Ectodermal cell (in vitro differentiated cells): ENCODE data around the gene MTAP.

Source experiments
- H3K27ac ChIP-seq: 2 replicates; pipeline ENCODE4 v1.7.0; 2013; ENCODE audit warnings: mild to moderate bottlenecking, low read depth, low read length; ENCODE audit not compliant: insufficient read depth, poor library complexity, severe bottlenecking
- H3K27me3 ChIP-seq: 2 replicates; pipeline ENCODE4 v1.7.0; 2013; ENCODE audit warnings: mild to moderate bottlenecking, low read length; ENCODE audit not compliant: insufficient read depth, control insufficient read depth, poor library complexity, severe bottlenecking
- H3K36me3 ChIP-seq: one replicate; pipeline ENCODE4 v1.7.0; 2013; ENCODE audit warnings: low read length; ENCODE audit not compliant: control insufficient read depth, insufficient read depth
- H3K4me1 ChIP-seq: one replicate; pipeline ENCODE4 v1.7.0; 2013; ENCODE audit warnings: low read length; ENCODE audit not compliant: control insufficient read depth, insufficient read depth
- H3K4me3 ChIP-seq: 2 replicates; pipeline ENCODE4 v1.7.0; 2013; ENCODE audit warnings: low read depth, low read length, control low read depth; ENCODE audit not compliant: insufficient read depth
- H3K9me3 ChIP-seq: 2 replicates; pipeline ENCODE4 v1.7.0; 2013; ENCODE audit warnings: mild to moderate bottlenecking, low read length, moderate library complexity; ENCODE audit not compliant: control insufficient read depth
- WGBS, 2 experiments: methylation state at CpG; one replicate each; pipeline ENCODE4 v1.1.7; 2013; ENCODE audit warnings: missing lambda C conversion rate in 2 of 2; 5-methylcytosine and 5-hydroxymethylcytosine counted together

MTAP gene

DNA sequence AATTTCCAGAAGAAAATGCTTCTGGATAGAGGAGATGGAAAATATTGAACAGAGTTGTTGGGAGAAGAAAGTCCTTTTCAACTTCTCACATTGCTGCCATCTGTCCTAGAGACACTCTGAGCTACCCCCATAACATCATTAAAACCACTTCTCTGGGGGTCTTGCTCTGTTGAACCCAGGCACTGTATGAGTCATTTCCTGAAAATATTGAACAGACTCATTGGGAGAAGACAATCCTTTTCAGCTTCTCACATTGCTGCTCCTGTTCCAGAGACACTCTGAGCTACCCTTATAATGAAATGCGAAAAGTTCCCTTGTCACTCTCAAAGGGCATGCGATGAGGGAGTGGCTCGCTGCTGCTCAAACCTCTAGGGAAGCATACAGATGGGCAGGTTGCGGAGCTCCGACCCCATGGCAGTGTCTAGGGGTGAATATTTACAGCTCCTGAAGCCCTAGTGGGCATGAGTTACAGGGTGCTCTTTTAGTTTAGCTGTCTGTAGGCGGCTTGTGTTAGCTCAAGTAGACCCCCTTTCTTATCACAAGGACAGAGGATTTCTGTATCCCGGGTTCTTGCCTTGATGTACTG is 101.0 kb downstream of the MTAP start:
- Histone ChIP-seq H3K4me1 (no peaks in the 10 kb centered on the region), H3K9me3 (no peaks in the 10 kb centered on the region), H3K27ac (no peak overlapping the region), H3K27me3 (no peaks in the 10 kb centered on the region), H3K4me3 (no peak overlapping the region), H3K36me3 (no peaks in the 10 kb centered on the region)
- 90 to 91% methylated on average over 7 of the region's 7 CpGs for WGBS, 2 experiments

DNA sequence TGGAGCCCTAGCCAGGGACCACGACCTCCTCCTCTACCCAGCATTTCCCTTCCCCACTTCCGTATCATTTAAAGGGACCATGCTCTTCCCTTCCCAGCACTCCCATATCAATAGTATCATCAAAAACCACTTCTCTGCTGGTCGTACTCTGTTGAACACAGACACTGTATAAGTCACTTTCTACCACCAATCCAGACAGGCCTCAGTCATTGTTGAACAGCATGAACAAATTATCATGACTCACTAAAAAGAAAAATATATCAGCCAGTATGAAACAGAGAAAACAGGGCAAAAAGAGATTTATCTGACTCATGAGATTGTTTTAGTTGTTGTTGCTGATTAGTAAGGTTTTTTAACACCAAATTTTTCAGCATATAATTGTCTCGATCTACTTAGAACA is 101.9 kb downstream of the MTAP start:
- Histone ChIP-seq H3K27ac (no peak overlapping the region), H3K4me3 (no peak overlapping the region), H3K9me3 (no peaks in the 10 kb centered on the region), H3K27me3 (no peaks in the 10 kb centered on the region), H3K36me3 (no peaks in the 10 kb centered on the region), H3K4me1 (no peaks in the 10 kb centered on the region)
- 87 to 89% methylated on average over 3 of the region's 4 CpGs for WGBS, 2 experiments

DNA sequence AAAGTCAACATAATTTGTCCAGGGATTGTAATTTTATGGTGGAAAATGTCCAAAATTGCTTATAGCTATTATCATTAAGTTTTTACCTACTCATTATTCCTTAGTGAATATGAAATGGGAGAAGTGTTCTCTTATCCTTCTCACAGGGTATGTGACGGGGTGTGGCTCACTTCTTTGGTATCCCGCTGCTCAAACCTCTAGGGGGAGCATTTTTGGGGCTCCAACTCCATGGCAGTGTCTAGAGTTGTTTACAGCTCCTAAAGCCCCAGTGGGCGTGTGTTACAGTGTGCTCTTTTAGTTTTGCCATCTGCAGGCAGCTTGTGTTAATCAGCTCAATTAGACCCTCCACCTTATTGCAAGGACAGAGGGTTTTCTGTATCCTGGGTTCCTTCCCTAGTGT is 102.3 kb downstream of the MTAP start:
- no peaks in the 10 kb centered on the region for H3K4me1 ChIP-seq
- no peaks in the 10 kb centered on the region for H3K9me3 ChIP-seq
- no peaks in the 10 kb centered on the region for H3K36me3 ChIP-seq
- no peak overlapping the region for H3K4me3 ChIP-seq
- no peak overlapping the region for H3K27ac ChIP-seq
- H3K27me3 ChIP-seq = no peaks in the 10 kb centered on the region
- WGBS, 2 experiments = 84 to 87% methylated on average over 3 of the region's 3 CpGs

DNA sequence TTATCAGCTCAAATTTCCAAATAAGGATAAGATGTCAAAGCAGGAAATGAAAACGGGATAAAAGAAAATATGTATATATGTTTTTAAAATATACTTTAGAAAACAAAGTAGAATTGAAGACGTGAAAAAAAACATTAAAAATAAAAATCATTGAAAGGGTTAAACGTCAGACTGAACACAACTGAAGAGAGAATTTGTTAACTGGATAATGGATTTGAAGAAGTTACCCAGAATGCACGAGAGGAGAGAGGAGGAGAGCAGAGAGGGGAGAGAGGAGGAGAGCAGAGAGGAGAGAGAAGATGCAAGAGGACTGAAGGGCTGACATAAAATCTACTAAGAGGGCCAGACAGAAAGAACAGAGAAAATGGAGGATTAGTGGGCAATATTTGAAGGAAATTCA is 103.8 kb downstream of the MTAP start:
- WGBS, 2 experiments = 88 to 96% methylated on average over 3 to 4 of the region's 4 CpGs

DNA sequence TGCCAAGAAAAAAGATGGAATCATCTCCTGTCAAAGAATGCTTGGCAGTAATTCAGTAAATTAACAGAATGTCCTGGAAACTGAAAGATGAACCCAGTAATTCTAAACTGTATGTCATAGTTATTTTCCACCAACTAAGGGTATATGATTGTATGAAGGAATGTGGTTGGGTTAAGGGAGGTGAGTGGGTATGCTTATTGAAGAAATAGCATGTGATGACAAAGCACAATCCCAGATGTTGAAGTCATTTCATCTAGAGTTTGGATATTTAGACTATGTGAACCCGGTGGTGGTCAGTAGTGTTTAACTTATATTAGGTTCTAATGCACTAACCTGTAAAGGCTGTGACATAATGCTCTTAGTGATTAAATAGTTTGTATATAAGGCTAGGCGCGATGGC is 104.4 kb downstream of the MTAP start:
- no peak overlapping the region for H3K4me3 ChIP-seq
- H3K36me3 ChIP-seq = no peaks in the 10 kb centered on the region
- 96 to 97% methylated on average over 3 of the region's 3 CpGs for WGBS, 2 experiments
- no peaks in the 10 kb centered on the region for H3K9me3 ChIP-seq
- no peaks in the 10 kb centered on the region for H3K27me3 ChIP-seq
- no peak overlapping the region for H3K27ac ChIP-seq
- no peaks in the 10 kb centered on the region for H3K4me1 ChIP-seq

More for the DNA sequence above, 103.8 kb downstream of the MTAP start:
- no peaks in the 10 kb centered on the region for H3K9me3 ChIP-seq
- no peaks in the 10 kb centered on the region for H3K27me3 ChIP-seq
- H3K27ac ChIP-seq = no peak overlapping the region
- no peak overlapping the region for H3K4me3 ChIP-seq
- H3K36me3 ChIP-seq = no peaks in the 10 kb centered on the region
- no peaks in the 10 kb centered on the region for H3K4me1 ChIP-seq

DNA sequence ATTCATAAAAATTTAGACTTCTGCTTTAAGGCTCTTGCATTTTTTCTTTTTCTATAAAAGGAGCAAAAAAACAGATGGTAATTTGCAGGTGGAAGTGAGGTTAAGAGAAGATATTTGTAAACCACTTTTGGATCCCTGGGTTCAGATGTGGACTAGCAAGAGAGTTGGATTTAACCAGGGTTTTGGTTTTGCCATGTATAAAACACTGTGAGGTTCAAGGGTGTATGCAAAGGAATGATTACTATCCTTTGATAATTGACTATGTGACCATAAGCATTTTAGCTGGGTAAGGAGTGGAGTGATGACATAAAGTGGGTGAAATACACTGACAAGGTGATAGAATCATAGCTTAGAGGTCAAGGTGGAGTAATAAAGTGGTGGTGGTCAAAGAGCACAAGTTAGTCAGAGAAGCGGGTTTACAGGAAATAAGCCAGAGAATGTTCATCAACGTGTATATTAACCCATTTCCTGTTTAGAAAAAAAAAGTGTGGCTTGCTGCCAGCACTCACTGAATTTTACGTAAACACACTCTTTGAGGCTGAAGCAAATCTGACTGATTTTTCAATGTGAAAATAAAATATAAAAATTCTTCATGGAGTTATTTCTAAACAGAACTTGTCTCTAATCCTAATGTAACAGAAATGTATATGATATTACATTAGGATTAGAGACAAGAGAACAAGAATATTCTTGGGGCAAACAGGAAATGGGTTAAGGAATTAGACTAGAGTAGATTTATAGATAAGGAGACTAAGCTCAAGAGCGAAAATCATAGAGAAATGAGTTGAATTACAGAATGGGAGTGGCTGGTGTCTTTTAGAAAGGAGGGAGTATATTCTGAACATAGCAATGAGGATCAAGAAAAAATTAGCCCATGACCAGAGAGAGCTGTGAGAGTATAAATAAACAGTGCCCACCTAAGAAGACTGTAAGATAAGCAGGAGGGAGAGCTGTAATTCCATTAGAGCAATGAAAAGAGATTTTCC is 117.2 kb downstream of the MTAP start:
- Histone ChIP-seq H3K9me3 (no peaks in the 10 kb centered on the region), H3K27ac (no peak overlapping the region), H3K4me1 (no peaks in the 10 kb centered on the region), H3K27me3 (no peaks in the 10 kb centered on the region), H3K4me3 (no peak overlapping the region), H3K36me3 (no peaks in the 10 kb centered on the region)
- 89 to 91% methylated on average over 3 to 4 of the region's 4 CpGs for WGBS, 2 experiments

DNA sequence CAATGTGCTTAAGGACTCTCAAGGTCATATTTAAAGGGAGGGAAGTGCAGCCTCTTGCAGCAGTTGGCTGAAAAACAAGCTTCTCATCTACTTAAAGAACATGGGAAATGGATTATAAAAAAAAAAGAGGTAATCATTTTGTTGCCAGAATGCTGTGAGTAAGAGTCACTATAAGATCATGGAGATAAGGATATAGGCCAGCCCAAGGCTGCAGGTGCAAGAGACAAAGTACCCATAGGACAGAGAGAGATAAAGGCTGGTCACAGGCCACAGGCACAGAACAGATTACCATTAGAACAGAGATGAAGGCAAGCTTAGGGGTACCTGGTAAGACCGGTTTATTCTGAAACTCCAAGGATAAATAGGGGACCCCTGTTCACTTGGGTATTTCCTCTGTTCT is 121.3 kb downstream of the MTAP start:
- Histone ChIP-seq H3K27ac (no peak overlapping the region), H3K4me1 (no peaks in the 10 kb centered on the region), H3K9me3 (no peaks in the 10 kb centered on the region), H3K27me3 (no peaks in the 10 kb centered on the region), H3K36me3 (no peaks in the 10 kb centered on the region), H3K4me3 (no peak overlapping the region)
- 87 to 95% methylated on average over 1 of the region's 1 CpG for WGBS, 2 experiments

DNA sequence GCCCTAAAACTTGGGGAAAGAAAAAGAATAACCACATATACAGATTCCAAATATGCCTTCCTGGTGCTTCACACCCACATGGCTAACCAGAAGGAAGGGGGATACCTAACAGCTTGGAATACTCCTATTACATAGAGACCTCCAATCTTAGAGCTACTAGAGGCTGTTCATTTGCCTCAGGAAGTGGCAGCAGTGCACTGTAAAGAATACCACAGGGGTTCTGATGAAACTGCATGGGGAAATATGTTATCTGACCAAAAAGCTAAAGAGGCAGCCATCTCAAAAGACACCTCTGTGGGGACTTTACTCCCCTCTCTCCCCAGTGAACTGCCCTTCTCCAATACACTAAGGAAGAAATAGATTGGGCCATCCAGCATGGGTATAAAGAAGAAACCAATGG is 125.3 kb downstream of the MTAP start:
- no peaks in the 10 kb centered on the region for H3K36me3 ChIP-seq
- H3K4me3 ChIP-seq = no peak overlapping the region
- H3K27ac ChIP-seq = no peak overlapping the region
- H3K27me3 ChIP-seq = no peaks in the 10 kb centered on the region
- H3K9me3 ChIP-seq = no peaks in the 10 kb centered on the region
- no peaks in the 10 kb centered on the region for H3K4me1 ChIP-seq

DNA sequence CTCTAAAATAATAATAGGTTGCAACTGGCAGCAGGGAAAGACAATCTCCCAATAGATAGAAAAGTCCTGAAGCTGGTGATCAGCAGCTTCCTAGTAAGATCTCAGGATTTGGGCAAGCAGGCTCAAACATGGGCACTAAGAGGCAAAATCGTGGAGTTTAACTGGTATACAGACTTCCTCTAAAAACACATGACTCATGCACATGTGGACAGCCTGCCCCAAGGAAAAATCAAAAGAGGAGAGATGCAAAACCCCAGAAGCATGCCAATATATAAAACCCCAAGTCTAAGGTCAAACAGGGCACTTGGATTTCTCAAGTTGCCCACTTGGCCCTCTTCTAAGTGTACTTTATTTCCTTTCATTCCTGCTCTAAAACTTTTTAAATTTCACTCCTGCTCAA is 129.0 kb downstream of the MTAP start:
- 89 to 91% methylated on average over 1 of the region's 1 CpG for WGBS, 2 experiments

DNA sequence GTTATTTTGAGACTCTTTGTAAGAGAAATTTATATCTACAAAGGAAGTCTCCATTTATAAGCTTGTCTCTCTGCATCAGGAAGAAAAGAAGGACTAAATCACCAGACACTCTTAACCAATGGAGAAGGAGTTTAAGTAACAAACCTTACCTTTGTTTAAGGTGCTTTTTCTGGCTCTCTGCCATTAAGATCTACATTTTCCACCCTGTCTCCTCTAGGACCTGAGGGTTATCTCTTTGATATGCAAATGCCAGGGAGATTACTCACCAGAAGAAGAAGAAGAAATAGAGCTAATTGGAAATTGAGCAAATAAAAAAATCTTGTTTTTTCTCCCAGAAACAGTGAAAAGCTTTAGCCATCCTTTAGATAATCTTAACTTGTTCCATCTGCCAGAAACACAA is 130.8 kb downstream of the MTAP start:
- H3K4me3 ChIP-seq = no peak overlapping the region
- no peaks in the 10 kb centered on the region for H3K9me3 ChIP-seq
- no peak overlapping the region for H3K27ac ChIP-seq
- no peaks in the 10 kb centered on the region for H3K36me3 ChIP-seq
- no peaks in the 10 kb centered on the region for H3K4me1 ChIP-seq
- H3K27me3 ChIP-seq = no peaks in the 10 kb centered on the region

More for the DNA sequence above, 129.0 kb downstream of the MTAP start:
- no peaks in the 10 kb centered on the region for H3K36me3 ChIP-seq
- H3K4me1 ChIP-seq = no peaks in the 10 kb centered on the region
- no peak overlapping the region for H3K27ac ChIP-seq
- H3K9me3 ChIP-seq = no peaks in the 10 kb centered on the region
- H3K27me3 ChIP-seq = no peaks in the 10 kb centered on the region
- no peak overlapping the region for H3K4me3 ChIP-seq
